ENCODE results near the gene RUFY1. TPM values are rescaled to one million over a fixed set of nuclear protein-coding genes. Genes with fewer than 3 reads are reported as not detected.

The RUFY1 gene
- total RNA-seq, 1 donor from 2014 or later: 56.7 TPM

DNA sequence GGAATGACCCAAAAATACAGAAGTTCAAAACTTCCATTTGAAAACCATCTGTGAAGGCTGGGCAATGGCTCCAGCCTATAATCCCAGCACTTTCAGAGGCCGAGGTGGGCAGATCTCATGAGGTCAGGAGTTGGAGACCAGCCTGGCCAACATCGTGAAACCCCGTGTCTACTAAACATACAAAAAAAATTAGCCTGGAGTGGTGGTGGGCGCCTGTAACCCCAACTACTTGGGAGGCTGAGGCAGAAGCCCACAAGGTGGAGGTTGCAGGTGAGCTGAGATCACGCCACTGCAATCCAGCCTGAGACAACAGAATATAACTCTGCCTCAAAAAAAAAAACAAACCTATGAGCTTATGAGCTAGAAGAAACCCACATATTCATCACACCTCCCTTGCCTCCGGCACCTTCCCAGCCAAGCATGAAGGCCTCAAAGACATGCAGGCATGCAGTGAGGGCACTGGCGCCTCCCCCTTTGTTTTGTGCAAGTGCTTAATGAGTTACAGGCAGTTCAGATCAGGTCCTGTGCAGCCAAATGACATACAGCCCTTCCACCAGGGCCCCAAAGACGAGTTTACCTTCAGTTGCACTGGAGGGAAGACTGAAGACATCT, 63.2 kb downstream of the RUFY1 start:
- Histone ChIP-seq H3K27ac (no peak overlapping the region), H3K4me1 (peaks cover 44% of the 10 kb centered on the region), H3K36me3 (peaks cover 100% of the 10 kb centered on the region), H3K4me3 (no peak overlapping the region), H3K9me3 (no peaks in the 10 kb centered on the region), H3K27me3 (no peaks in the 10 kb centered on the region)
- intact Hi-C loops (cut with DNase I): no loop called here
- peak; percentile 53 for DNase-seq
- TF ChIP-seq, protein P1, sequence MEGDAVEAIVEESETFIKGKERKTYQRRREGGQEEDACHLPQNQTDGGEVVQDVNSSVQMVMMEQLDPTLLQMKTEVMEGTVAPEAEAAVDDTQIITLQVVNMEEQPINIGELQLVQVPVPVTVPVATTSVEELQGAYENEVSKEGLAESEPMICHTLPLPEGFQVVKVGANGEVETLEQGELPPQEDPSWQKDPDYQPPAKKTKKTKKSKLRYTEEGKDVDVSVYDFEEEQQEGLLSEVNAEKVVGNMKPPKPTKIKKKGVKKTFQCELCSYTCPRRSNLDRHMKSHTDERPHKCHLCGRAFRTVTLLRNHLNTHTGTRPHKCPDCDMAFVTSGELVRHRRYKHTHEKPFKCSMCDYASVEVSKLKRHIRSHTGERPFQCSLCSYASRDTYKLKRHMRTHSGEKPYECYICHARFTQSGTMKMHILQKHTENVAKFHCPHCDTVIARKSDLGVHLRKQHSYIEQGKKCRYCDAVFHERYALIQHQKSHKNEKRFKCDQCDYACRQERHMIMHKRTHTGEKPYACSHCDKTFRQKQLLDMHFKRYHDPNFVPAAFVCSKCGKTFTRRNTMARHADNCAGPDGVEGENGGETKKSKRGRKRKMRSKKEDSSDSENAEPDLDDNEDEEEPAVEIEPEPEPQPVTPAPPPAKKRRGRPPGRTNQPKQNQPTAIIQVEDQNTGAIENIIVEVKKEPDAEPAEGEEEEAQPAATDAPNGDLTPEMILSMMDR (IDR thresholded peaks at IDR 0.05): no peak
- no peak for ATAC-seq

DNA sequence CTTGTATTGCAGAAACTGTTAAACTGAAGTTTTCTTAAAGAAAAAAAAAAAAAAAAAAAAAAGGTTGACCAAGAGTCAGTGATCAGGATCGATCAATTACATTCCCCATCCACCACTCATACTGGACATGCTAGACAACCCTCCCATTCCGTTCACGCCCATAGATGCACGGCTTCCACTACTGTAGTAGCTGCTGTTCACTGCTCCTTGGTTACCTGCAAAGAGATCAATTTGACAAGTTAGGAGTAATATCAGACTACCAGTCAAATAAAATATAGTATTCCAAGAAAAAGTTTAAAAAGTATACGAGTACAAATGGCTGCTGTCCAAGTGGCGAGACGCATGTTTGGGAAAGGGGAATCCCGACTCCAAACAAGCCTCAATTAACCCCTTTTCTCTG, 64.4 kb downstream of the RUFY1 start:
- TF ChIP-seq, protein P1 (IDR thresholded peaks at IDR 0.05): no peak
- intact Hi-C loops (cut with DNase I): no loop called here
- no peak overlapping the region for H3K27ac ChIP-seq
- H3K4me1 ChIP-seq: peaks cover 55% of the 10 kb centered on the region
- H3K4me3 ChIP-seq: no peak overlapping the region
- ATAC-seq (no peak), DNase-seq (peak; percentile 15)
- H3K36me3 ChIP-seq: peaks cover 100% of the 10 kb centered on the region
- no peaks in the 10 kb centered on the region for H3K9me3 ChIP-seq
- no peaks in the 10 kb centered on the region for H3K27me3 ChIP-seq

DNA sequence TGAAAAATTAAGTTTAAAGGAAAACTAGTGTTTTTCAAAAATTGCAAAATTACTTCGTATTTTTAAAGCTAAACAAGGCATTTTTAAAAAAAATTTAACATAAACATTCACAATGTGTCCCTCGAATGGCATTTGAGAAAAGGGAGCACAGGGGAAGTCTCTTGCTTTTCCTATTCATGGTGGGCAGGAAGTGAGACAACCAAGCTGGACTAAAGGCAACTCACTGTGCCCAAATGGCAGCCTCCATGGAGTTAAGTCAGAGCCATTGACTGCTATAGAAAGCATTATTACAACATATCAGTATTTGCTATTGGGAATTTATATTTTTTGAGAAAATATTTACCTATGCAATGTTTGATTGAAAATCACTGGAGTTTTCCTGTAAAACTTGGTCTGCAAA, 64.8 kb downstream of the RUFY1 start:
- no peak for DNase-seq
- Histone ChIP-seq H3K36me3 (peaks cover 100% of the 10 kb centered on the region), H3K4me1 (peaks cover 59% of the 10 kb centered on the region), H3K27ac (no peak overlapping the region), H3K9me3 (no peaks in the 10 kb centered on the region), H3K4me3 (no peak overlapping the region), H3K27me3 (no peaks in the 10 kb centered on the region)
- intact Hi-C loops (cut with DNase I): no loop called here
- no peak for ATAC-seq
- TF ChIP-seq, protein P1 (IDR thresholded peaks at IDR 0.05): no peak

DNA sequence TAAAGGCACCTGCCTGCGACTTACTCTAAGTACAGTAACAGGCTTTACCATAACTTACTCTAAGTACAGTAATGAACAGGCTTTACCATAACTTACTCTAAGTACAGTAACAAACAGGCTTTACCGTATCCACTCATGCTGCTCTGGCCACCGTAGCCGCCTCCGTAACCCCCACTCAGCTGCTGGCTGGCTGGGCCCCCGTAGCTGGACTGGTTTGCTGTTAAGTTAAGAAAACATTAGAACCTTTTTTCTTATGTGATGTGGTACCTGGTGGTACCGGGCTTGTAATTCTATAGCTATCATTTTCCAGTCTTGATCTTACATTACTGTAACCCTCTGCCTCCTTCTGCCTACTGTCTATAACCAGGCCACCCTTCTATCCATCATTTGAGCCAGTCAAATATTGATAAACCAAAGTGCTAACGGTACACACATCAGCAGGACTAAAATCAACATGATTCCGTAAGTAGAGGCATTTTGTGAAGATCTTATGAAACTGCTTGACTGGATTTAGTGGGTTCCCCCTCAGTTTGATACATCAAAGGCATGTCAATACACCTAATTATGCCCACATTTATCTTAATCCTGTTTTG, 65.7 kb downstream of the RUFY1 start:
- no peaks in the 10 kb centered on the region for H3K27me3 ChIP-seq
- intact Hi-C loops (cut with DNase I): no loop called here
- peaks cover 68% of the 10 kb centered on the region for H3K4me1 ChIP-seq
- H3K36me3 ChIP-seq: peaks cover 100% of the 10 kb centered on the region
- no peak overlapping the region for H3K27ac ChIP-seq
- ATAC-seq: no peak
- no peaks in the 10 kb centered on the region for H3K9me3 ChIP-seq
- TF ChIP-seq, protein P1 (IDR thresholded peaks at IDR 0.05): no peak
- H3K4me3 ChIP-seq: no peak overlapping the region
- DNase-seq: peak; percentile 12

DNA sequence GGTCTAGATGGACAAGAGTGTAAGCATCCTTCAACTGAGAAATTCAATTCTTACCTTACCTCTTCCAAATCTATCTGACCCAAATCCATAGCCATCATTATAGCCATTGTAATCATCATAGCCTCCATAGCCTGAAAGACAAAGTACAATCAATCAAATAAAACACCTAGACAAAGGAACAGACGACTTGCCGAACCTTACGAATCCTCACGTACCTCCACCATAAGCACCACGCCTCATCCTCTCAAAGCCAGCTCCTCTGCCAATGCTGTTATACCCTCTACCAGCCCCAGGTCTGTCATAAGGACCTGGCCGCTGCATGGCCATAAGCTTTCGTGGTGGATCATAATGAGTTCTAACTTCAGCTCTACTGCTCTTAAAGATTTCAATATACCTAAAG, 67.6 kb downstream of the RUFY1 start:
- no peaks in the 10 kb centered on the region for H3K9me3 ChIP-seq
- H3K4me1 ChIP-seq: peaks cover 75% of the 10 kb centered on the region
- peaks cover 96% of the 10 kb centered on the region for H3K36me3 ChIP-seq
- H3K4me3 ChIP-seq: no peak overlapping the region
- no peak for ATAC-seq
- TF ChIP-seq, protein P1 (IDR thresholded peaks at IDR 0.05): no peak
- intact Hi-C loops (cut with DNase I): no loop called here
- peak; percentile 18 for DNase-seq
- no peak overlapping the region for H3K27ac ChIP-seq
- no peaks in the 10 kb centered on the region for H3K27me3 ChIP-seq
